ENCODE measurements around the gene GRIA4. TPM values are rescaled to one million over a fixed set of nuclear protein-coding genes. Genes with fewer than 3 reads are reported as not detected.
"Not testable (repeated sequence)": the region's sequence is repeated elsewhere in the genome, so short reads cannot be mapped to it uniquely, and the experiment has no call there.

The GRIA4 gene
- total RNA-seq, 1 donor from 2014 or later, result 8.7 TPM

- Mint-ChIP-seq H3K9me3 (ENCODE audit: unreplicated experiment) (no peaks in the 10 kb centered on the region), H3K27ac (ENCODE audit: unreplicated experiment) (no peak overlapping the region), H3K4me1 (ENCODE audit: unreplicated experiment) (no peaks in the 10 kb centered on the region), H3K36me3 (ENCODE audit: low read depth, unreplicated experiment) (no peaks in the 10 kb centered on the region), H3K27me3 (ENCODE audit: unreplicated experiment) (no peaks in the 10 kb centered on the region), H3K4me3 (ENCODE audit: unreplicated experiment) (no peak overlapping the region)
- TF ChIP-seq CTCF (IDR thresholded peaks at IDR 0.05; ENCODE audit: unreplicated experiment), result no peak
- DNase-seq (ENCODE audit: low spot score), result no peak
These were observed 259.0 kb downstream of the GRIA4 start for GRCh38 chr11:105868762-105869285.

- no peak for TF ChIP-seq CTCF (IDR thresholded peaks at IDR 0.05; ENCODE audit: unreplicated experiment)
- H3K4me1 Mint-ChIP-seq (ENCODE audit: unreplicated experiment), result no peaks in the 10 kb centered on the region
- H3K36me3 Mint-ChIP-seq (ENCODE audit: low read depth, unreplicated experiment), result no peaks in the 10 kb centered on the region
- H3K4me3 Mint-ChIP-seq (ENCODE audit: unreplicated experiment), result no peak overlapping the region
- no peak overlapping the region for H3K27ac Mint-ChIP-seq (ENCODE audit: unreplicated experiment)
- H3K27me3 Mint-ChIP-seq (ENCODE audit: unreplicated experiment), result no peaks in the 10 kb centered on the region
- no peaks in the 10 kb centered on the region for H3K9me3 Mint-ChIP-seq (ENCODE audit: unreplicated experiment)
- DNase-seq (ENCODE audit: low spot score), result no peak
These were observed 260.7 kb downstream of the GRIA4 start for GRCh38 chr11:105870516-105871113.

DNA sequence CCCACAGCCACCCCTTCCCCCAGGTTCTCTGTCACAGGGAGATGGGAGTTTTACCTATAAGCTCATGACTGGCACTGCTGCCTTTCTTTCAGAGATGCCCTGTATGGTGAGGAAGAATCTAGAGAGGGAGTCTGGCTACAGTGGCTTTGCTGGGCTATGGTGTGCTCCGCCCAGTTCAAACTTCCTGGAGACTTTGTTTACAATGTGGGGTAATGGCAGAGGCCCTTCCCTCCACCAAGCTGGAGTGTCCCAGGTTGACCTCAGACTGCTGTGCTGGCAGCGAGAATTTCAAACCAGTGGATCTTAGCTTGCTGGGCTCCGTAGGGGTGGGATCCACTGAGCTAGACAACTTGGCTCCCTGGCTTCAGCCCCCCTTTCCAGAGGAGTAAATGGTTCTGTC lies 268.6 kb downstream of the GRIA4 start:
- Mint-ChIP-seq H3K9me3 (ENCODE audit: unreplicated experiment) (no peaks in the 10 kb centered on the region), H3K27me3 (ENCODE audit: unreplicated experiment) (no peaks in the 10 kb centered on the region), H3K4me1 (ENCODE audit: unreplicated experiment) (no peaks in the 10 kb centered on the region), H3K4me3 (ENCODE audit: unreplicated experiment) (no peak overlapping the region), H3K36me3 (ENCODE audit: low read depth, unreplicated experiment) (no peaks in the 10 kb centered on the region), H3K27ac (ENCODE audit: unreplicated experiment) (no peak overlapping the region)
- no peak for TF ChIP-seq CTCF (IDR thresholded peaks at IDR 0.05; ENCODE audit: unreplicated experiment)
- no peak for DNase-seq (ENCODE audit: low spot score)

DNA sequence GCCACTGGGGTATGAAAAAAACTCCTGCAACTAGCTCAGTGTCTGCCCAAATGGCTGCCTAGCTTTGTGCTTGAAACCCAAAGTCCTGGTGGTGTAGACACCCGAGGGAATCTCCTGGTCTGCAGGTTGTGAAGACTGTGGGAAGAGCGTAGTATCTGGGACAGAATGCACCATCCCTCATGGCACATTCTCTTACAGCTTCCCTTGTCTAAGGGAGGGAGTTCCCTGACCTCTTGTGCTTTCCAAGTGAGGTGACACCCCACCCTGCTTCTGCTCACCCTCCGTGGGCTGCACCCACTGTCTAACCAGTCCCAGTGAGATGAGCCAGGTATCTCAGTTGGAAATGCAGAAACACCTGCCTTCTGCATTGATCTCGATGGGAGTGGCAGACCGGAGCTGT lies 269.1 kb downstream of the GRIA4 start:
- not testable (repeated sequence) for DNase-seq (ENCODE audit: low spot score); H3K9me3 Mint-ChIP-seq (ENCODE audit: unreplicated experiment); H3K4me1 Mint-ChIP-seq (ENCODE audit: unreplicated experiment); H3K4me3 Mint-ChIP-seq (ENCODE audit: unreplicated experiment); H3K36me3 Mint-ChIP-seq (ENCODE audit: low read depth, unreplicated experiment); H3K27me3 Mint-ChIP-seq (ENCODE audit: unreplicated experiment); H3K27ac Mint-ChIP-seq (ENCODE audit: unreplicated experiment)

DNA sequence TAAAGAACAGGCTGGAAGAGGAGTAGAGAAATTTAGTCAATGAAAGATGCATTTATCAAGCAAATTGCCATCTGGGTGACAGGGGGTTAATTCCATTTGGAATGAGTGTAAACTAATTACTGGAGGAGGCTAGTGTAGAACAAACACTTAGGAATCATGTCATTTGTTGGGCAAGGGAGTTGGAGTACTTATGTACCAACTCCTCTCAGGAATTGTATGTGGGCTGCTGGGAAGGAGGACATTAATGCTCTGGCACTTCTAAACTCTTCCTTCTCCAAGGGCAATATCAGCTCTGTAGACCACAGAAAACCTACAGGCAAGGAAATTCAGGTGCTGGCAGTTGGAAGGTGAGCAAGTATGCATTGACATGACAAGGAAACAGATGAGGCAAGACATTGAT lies 271.2 kb downstream of the GRIA4 start:
- Mint-ChIP-seq H3K4me3 (ENCODE audit: unreplicated experiment) (no peak overlapping the region), H3K27ac (ENCODE audit: unreplicated experiment) (no peak overlapping the region), H3K27me3 (ENCODE audit: unreplicated experiment) (no peaks in the 10 kb centered on the region), H3K4me1 (ENCODE audit: unreplicated experiment) (no peaks in the 10 kb centered on the region), H3K9me3 (ENCODE audit: unreplicated experiment) (no peaks in the 10 kb centered on the region), H3K36me3 (ENCODE audit: low read depth, unreplicated experiment) (no peaks in the 10 kb centered on the region)
- TF ChIP-seq CTCF (IDR thresholded peaks at IDR 0.05; ENCODE audit: unreplicated experiment), result no peak
- no peak for DNase-seq (ENCODE audit: low spot score)
